ENCODE results near the gene TBL1X.

Gene TBL1X

GRCh38 chrX:9642270-9642995 lies 177.6 kb downstream of the TBL1X start:
- no peak for TF ChIP-seq CTCF (IDR thresholded peaks at IDR 0.05; ENCODE audit: insufficient read depth, low read depth, low read length, missing control alignments)
- no peak overlapping the region for H3K4me3 ChIP-seq (ENCODE audit: low read length)
- DNase-seq (ENCODE audit: low read depth), result no peak

GRCh38 chrX:9643807-9644206 lies 178.9 kb downstream of the TBL1X start:
- no peak for TF ChIP-seq CTCF (IDR thresholded peaks at IDR 0.05; ENCODE audit: insufficient read depth, low read depth, low read length, missing control alignments)
- no peak for DNase-seq (ENCODE audit: low read depth)
- H3K4me3 ChIP-seq (ENCODE audit: low read length), result no peak overlapping the region

GRCh38 chrX:9644335-9644734 lies 179.5 kb downstream of the TBL1X start:
- no peak for DNase-seq (ENCODE audit: low read depth)
- no peak for TF ChIP-seq CTCF (IDR thresholded peaks at IDR 0.05; ENCODE audit: insufficient read depth, low read depth, low read length, missing control alignments)
- H3K4me3 ChIP-seq (ENCODE audit: low read length), result no peak overlapping the region

GRCh38 chrX:9646471-9647224 lies 181.8 kb downstream of the TBL1X start:
- TF ChIP-seq CTCF (IDR thresholded peaks at IDR 0.05; ENCODE audit: insufficient read depth, low read depth, low read length, missing control alignments), result no peak
- DNase-seq (ENCODE audit: low read depth), result no peak
- H3K4me3 ChIP-seq (ENCODE audit: low read length), result no peak overlapping the region

GRCh38 chrX:9647431-9647830 lies 182.6 kb downstream of the TBL1X start:
- no peak for DNase-seq (ENCODE audit: low read depth)
- H3K4me3 ChIP-seq (ENCODE audit: low read length), result no peak overlapping the region
- no peak for TF ChIP-seq CTCF (IDR thresholded peaks at IDR 0.05; ENCODE audit: insufficient read depth, low read depth, low read length, missing control alignments)

- no peak for DNase-seq (ENCODE audit: low read depth)
- H3K4me3 ChIP-seq (ENCODE audit: low read length), result no peak overlapping the region
Measured at GRCh38 chrX:9650091-9650490, 185.2 kb downstream of the TBL1X start.

More at GRCh38 chrX:9650091-9650490, 185.2 kb downstream of the TBL1X start:
- no peak for TF ChIP-seq CTCF (IDR thresholded peaks at IDR 0.05; ENCODE audit: insufficient read depth, low read depth, low read length, missing control alignments)

Measured in epithelial cell of esophagus (primary cell).